ENCODE measurements around the gene LRP1B. TPM values are rescaled to one million over a fixed set of nuclear protein-coding genes. Genes with fewer than 3 reads are reported as not detected.
"Not testable (repeated sequence)": the region's sequence is repeated elsewhere in the genome, so short reads cannot be mapped to it uniquely, and the experiment has no call there.

Gene LRP1B
- total RNA-seq, 4 donors from 2014 or later, result 37.1 to 82.7 (median 50.9) TPM

DNA sequence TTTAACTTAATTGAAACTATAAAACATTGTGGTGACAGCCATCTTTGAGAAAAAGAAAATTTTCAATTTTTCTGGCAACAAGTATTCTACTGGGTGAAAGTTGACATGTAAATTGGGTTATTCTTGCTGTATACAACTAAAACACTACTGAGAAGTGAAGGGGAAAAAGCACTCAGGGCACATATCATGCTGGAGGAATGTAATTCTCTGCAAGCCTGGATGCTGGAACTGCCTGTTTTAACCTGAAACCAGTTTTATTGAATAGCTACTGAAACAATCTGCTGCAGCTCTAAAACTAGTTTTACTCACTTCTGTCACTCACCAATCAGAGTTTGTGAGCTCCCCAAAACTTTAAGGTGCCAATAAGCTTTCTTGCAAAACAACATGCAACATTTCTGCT lies 1136.0 kb downstream of the LRP1B start:
- Histone ChIP-seq H3K27ac (no peak overlapping the region), H3K4me3 (replicated peaks in 1 of 3) (no peak overlapping the region), H3K36me3 (no peaks in the 10 kb centered on the region), H3K27me3 (no peaks in the 10 kb centered on the region), H3K9me3 (no peaks in the 10 kb centered on the region), H3K4me1 (no peaks in the 10 kb centered on the region)
- intact Hi-C loops (cut with DNase I), result no loop called here
- no peak for DNase-seq
- TF ChIP-seq, protein P1, sequence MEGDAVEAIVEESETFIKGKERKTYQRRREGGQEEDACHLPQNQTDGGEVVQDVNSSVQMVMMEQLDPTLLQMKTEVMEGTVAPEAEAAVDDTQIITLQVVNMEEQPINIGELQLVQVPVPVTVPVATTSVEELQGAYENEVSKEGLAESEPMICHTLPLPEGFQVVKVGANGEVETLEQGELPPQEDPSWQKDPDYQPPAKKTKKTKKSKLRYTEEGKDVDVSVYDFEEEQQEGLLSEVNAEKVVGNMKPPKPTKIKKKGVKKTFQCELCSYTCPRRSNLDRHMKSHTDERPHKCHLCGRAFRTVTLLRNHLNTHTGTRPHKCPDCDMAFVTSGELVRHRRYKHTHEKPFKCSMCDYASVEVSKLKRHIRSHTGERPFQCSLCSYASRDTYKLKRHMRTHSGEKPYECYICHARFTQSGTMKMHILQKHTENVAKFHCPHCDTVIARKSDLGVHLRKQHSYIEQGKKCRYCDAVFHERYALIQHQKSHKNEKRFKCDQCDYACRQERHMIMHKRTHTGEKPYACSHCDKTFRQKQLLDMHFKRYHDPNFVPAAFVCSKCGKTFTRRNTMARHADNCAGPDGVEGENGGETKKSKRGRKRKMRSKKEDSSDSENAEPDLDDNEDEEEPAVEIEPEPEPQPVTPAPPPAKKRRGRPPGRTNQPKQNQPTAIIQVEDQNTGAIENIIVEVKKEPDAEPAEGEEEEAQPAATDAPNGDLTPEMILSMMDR (IDR thresholded peaks at IDR 0.05), result no peak
- TF ChIP-seq POLR2A (IDR thresholded peaks at IDR 0.05), result no peak

DNA sequence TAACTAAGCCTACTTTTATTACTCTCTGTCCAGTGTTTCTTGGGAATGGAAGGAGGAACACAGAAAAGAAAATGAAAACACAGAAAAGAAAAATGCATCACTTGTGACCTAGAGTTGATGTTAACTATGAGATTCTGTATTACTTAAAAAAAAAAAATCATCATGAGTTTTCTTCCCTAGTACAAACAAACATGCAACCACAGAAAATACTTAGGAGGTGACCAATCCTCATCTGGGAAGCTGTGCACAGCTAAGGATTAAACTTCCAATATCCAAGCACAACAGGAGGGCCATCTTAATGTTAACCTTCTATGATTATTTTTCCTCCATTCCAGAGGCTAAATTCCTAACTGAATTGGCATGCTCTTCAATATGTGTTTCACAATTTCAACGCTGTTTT lies 1140.4 kb downstream of the LRP1B start:
- Histone ChIP-seq H3K4me3 (replicated peaks in 1 of 3) (no peak overlapping the region), H3K27me3 (no peaks in the 10 kb centered on the region), H3K36me3 (no peaks in the 10 kb centered on the region), H3K27ac (no peak overlapping the region), H3K4me1 (no peaks in the 10 kb centered on the region), H3K9me3 (no peaks in the 10 kb centered on the region)
- TF ChIP-seq POLR2A (IDR thresholded peaks at IDR 0.05), result no peak
- TF ChIP-seq, protein P1 (IDR thresholded peaks at IDR 0.05), result no peak
- intact Hi-C loops (cut with DNase I), result no loop called here
- 76 to 80% methylated on average over 1 of the region's 1 CpG for WGBS, 2 donors
- no peak for DNase-seq

DNA sequence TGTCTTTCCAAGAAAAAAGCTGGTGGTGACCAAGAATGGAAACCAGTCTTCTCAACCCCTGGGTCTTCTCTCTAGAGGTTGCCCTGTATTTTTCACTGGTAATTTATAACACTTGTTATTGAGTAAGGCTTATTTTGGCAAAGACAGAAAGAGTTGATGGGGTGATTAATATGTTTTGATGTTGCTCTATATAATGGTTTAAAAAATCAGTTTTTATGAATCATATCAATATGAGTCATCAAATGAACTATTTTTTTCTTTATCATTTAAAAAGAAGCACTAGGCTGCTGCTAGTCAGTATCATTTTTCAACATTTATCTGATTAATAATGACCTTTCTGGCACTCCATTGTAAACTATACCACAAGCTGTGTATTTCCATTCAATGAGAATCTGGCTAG lies 1142.2 kb downstream of the LRP1B start:
- no peak for TF ChIP-seq POLR2A (IDR thresholded peaks at IDR 0.05)
- TF ChIP-seq, protein P1 (IDR thresholded peaks at IDR 0.05), result no peak
- intact Hi-C loops (cut with DNase I), result no loop called here
- no peaks in the 10 kb centered on the region for H3K9me3 ChIP-seq
- no peaks in the 10 kb centered on the region for H3K36me3 ChIP-seq
- no peak overlapping the region for H3K4me3 ChIP-seq (replicated peaks in 1 of 3)
- no peaks in the 10 kb centered on the region for H3K27me3 ChIP-seq
- H3K4me1 ChIP-seq, result no peaks in the 10 kb centered on the region
- no peak for DNase-seq
- no peak overlapping the region for H3K27ac ChIP-seq

DNA sequence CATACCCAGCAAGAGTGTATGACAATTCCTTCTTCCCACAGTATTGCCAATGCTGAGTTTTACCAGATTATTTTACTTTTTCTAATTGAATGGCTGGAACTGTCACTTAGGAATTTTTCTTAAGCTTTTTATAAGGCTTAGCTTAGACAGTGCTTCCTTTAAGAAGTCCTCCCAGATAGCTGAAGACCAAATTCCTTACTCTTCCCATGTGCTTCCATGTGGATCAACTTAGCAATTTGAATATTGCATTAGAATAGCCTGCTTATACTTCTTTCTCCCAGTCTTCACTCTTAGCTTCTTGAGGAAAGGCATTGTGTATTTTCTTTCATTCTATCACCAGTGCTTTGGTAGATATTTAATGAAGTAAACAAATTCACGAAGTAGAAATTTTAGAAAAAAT lies 1144.4 kb downstream of the LRP1B start:
- Histone ChIP-seq H3K4me3 (replicated peaks in 1 of 3) (no peak overlapping the region), H3K9me3 (no peaks in the 10 kb centered on the region), H3K4me1 (no peaks in the 10 kb centered on the region), H3K27ac (no peak overlapping the region), H3K36me3 (no peaks in the 10 kb centered on the region), H3K27me3 (no peaks in the 10 kb centered on the region)
- WGBS, 2 donors, result 94 to 95% methylated on average over 1 of the region's 1 CpG
- intact Hi-C loops (cut with DNase I), result no loop called here
- DNase-seq, result no peak
- TF ChIP-seq POLR2A (IDR thresholded peaks at IDR 0.05), result no peak
- TF ChIP-seq, protein P1 (IDR thresholded peaks at IDR 0.05), result no peak

DNA sequence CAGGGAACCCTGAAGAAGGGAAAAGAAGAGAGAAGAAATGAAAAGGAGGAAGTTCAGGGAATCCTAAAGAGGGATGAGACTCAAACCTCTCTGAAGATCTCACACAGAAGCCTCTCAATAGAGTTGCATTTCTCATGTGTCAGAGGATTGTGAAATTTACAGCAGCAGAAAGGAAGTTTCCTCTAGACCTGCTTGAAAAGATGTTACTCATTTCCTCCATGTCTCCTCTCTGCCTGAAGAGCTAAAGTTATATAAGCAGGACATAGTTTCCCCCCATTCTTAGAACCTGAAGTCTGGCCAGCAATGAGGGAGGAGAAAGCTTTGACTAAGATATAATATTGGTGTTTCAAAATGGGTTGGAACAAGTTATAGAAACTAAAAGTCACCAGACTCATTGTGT lies 1155.6 kb downstream of the LRP1B start:
- H3K4me3 ChIP-seq (replicated peaks in 1 of 3), result no peak overlapping the region
- H3K27ac ChIP-seq, result no peak overlapping the region
- no peaks in the 10 kb centered on the region for H3K4me1 ChIP-seq
- no peak for TF ChIP-seq POLR2A (IDR thresholded peaks at IDR 0.05)
- no peaks in the 10 kb centered on the region for H3K27me3 ChIP-seq
- DNase-seq, result no peak
- no peaks in the 10 kb centered on the region for H3K36me3 ChIP-seq
- intact Hi-C loops (cut with DNase I), result no loop called here
- H3K9me3 ChIP-seq, result no peaks in the 10 kb centered on the region

DNA sequence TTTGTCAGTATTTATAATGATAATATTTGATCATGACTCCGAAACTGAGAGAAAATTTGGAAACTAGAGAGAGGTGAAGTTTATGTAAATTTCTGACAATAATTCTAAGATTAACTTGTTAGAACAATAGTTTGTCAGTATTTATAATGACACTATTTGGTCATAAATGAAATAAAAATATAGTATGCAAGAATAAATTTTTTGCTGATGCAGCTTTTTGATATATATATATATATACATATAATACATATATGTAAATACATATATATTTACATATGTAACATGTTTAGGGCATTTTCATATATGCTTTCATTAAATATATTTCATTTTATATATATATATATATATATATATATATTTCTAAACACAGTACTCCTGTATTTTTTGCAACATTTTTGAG lies 1158.1 kb downstream of the LRP1B start:
- no peak overlapping the region for H3K4me3 ChIP-seq (replicated peaks in 1 of 3)
- intact Hi-C loops (cut with DNase I), result no loop called here
- DNase-seq, result no peak
- no peaks in the 10 kb centered on the region for H3K27me3 ChIP-seq
- WGBS, 2 donors, result 92 to 93% methylated on average over 1 of the region's 1 CpG
- H3K9me3 ChIP-seq, result no peaks in the 10 kb centered on the region
- H3K27ac ChIP-seq, result no peak overlapping the region
- no peaks in the 10 kb centered on the region for H3K36me3 ChIP-seq
- no peak for TF ChIP-seq POLR2A (IDR thresholded peaks at IDR 0.05)
- TF ChIP-seq, protein P1 (IDR thresholded peaks at IDR 0.05), result no peak
- no peaks in the 10 kb centered on the region for H3K4me1 ChIP-seq

DNA sequence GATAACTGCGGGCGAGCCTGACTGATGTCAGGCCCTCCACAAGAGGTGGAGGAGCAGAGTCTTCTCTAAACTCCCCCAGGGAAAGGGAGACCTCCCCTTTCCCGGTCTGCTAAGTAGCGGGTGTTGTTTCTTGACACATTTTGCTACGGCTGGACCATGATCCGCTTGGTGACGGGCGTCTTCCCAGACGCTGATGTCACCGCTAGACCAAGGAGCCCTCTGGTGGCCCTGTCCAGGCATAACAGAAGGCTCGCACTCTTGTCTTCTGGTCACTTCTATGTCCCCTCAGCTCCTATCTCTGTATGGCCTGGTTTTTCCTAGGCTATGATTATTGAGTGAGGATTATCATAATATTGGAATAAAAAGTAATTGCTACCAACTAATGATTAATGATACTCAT lies 1166.5 kb downstream of the LRP1B start:
- WGBS, 2 donors, result 90 to 92% methylated on average over 8 to 11 of the region's 11 CpGs
- H3K36me3 ChIP-seq; H3K4me1 ChIP-seq; DNase-seq; H3K27me3 ChIP-seq; intact Hi-C loops (cut with DNase I); H3K9me3 ChIP-seq; H3K27ac ChIP-seq; H3K4me3 ChIP-seq (replicated peaks in 1 of 3): not testable (repeated sequence)

All from thyroid gland (tissue), 4 donors.